Muscle of arm (tissue), 14 donors: Measurements from ENCODE around the gene OMG. TPM values are rescaled to one million over a fixed set of nuclear protein-coding genes. Genes with fewer than 3 reads are reported as not detected.
"Not testable (repeated sequence)": the region's sequence is repeated elsewhere in the genome, so short reads cannot be mapped to it uniquely, and the experiment has no call there.

Experiments
- DNase-seq: peaks from one replicate; pipeline ENCODE4 v3.0.0-alpha.2; 2013
- long read RNA-seq, 11 donors: transcript quantifications; one replicate each; lab custom pipeline, GENCODE V29; 2026
- polyA plus RNA-seq, 12 donors: library from polyadenylated mRNA; unstranded; fragments of 120-200 nt; gene quantifications; one replicate each; pipeline ENCODE4 v1.2.1, GENCODE V29; 2013; ENCODE audit not compliant: insufficient read length in 12 of 12

The OMG gene
- polyA plus RNA-seq = 1 to 10 TPM in 2 of 12 donors, under 1 TPM in 8, not detected in 2; 0.07 to 2.1 (median 0.51) TPM
- long read RNA-seq, donor 1, partial matches to known transcripts = 0 of 1 reads
- long read RNA-seq, donor 1, other reads (novel, unspliced or antisense) = 0 of 1 reads
- long read RNA-seq, donor 2 = 0 reads
- long read RNA-seq, donor 3, partial matches to known transcripts = 0 of 2 reads
- long read RNA-seq, donor 3, other reads (novel, unspliced or antisense) = 0 of 2 reads
- long read RNA-seq, donor 4 = 0 reads
- long read RNA-seq, donor 5 = 0 reads
- long read RNA-seq, donor 6, partial matches to known transcripts = 0 of 1 reads
- long read RNA-seq, donor 6, other reads (novel, unspliced or antisense) = 0 of 1 reads
- long read RNA-seq, donor 7 = 0 reads
- long read RNA-seq, donor 8 = 0 reads
- long read RNA-seq, donor 9 = 0 reads
- long read RNA-seq, donor 10 = 0 reads
- long read RNA-seq, donor 11 = 0 reads

- DNase-seq = no peak
Measured at GRCh38 chr17:31297090-31297489, at the start of gene OMG. TSS of gene OMG (minus strand) at chr17:31297239. CDS start at chr17:31296331, 908 bp downstream.

GRCh38 chr17:31345191-31345747, 48.2 kb upstream of the OMG start:
- not testable (repeated sequence) for DNase-seq

- DNase-seq = no peak
Measured at GRCh38 chr17:31339906-31340661, 43.0 kb upstream of the OMG start.

GRCh38 chr17:31329221-31329620, 32.2 kb upstream of the OMG start:
- DNase-seq = no peak

GRCh38 chr17:31328160-31328535, 31.1 kb upstream of the OMG start:
- no peak for DNase-seq

GRCh38 chr17:31327534-31328159, 30.6 kb upstream of the OMG start:
- no peak for DNase-seq

- DNase-seq = no peak
Measured at GRCh38 chr17:31323551-31323950, 26.5 kb upstream of the OMG start.

GRCh38 chr17:31321966-31322365, 24.9 kb upstream of the OMG start:
- DNase-seq = no peak

GRCh38 chr17:31321481-31321880, 24.4 kb upstream of the OMG start, which contains the start of gene EVI2A:
TSS of gene EVI2A (minus strand) at chr17:31321622. CDS start at chr17:31319013, 2,609 bp downstream.
- peak; percentile 19 for DNase-seq

- no peak for DNase-seq
Measured at GRCh38 chr17:31320791-31321190, 23.8 kb upstream of the OMG start.

GRCh38 chr17:31320241-31320640, 23.2 kb upstream of the OMG start:
- no peak for DNase-seq

GRCh38 chr17:31318851-31319661, 22.0 kb upstream of the OMG start:
- DNase-seq = no peak

- no peak for DNase-seq
Measured at GRCh38 chr17:31318298-31318801, 21.3 kb upstream of the OMG start.

GRCh38 chr17:31314782-31315100, 17.7 kb upstream of the OMG start:
- DNase-seq = no peak

GRCh38 chr17:31313982-31314781, 17.1 kb upstream of the OMG start, which contains the start of gene EVI2B:
TSS of gene EVI2B (minus strand) at chr17:31314054. CDS start at chr17:31305609, 8,445 bp downstream.
- no peak for DNase-seq

- DNase-seq = not testable (repeated sequence)
Measured at GRCh38 chr17:31312223-31312622, 15.2 kb upstream of the OMG start.

- no peak for DNase-seq
Measured at GRCh38 chr17:31311526-31311925, 14.5 kb upstream of the OMG start.

- no peak for DNase-seq
Measured at GRCh38 chr17:31310886-31311285, 13.8 kb upstream of the OMG start.

- DNase-seq = no peak
Measured at GRCh38 chr17:31310260-31310659, 13.2 kb upstream of the OMG start.

GRCh38 chr17:31309556-31309955, 12.5 kb upstream of the OMG start:
- no peak for DNase-seq
